ENCODE results near the gene ILF2.
A peak's percentile ranks its signal among the peaks of the same experiment; 100 is the strongest.

ILF2 gene

GRCh38 chr1:153679337-153680119, 8.7 kb upstream of the ILF2 start:
- ATAC-seq = peak; percentile 46
- TF ChIP-seq CREB5 (CRISPR knock-in tag; IDR thresholded peaks at IDR 0.05; ENCODE audit: low read depth) (no peak), ISL1 (CRISPR knock-in tag; IDR thresholded peaks at IDR 0.05) (no peak), POU6F1 (CRISPR knock-in tag; IDR thresholded peaks at IDR 0.05; ENCODE audit: borderline replicate concordance, low read depth) (no peak), TOX (CRISPR knock-in tag; IDR thresholded peaks at IDR 0.05; ENCODE audit: borderline replicate concordance) (no peak), ARNTL (CRISPR knock-in tag; IDR thresholded peaks at IDR 0.05; ENCODE audit: borderline replicate concordance, low read depth) (no peak)

GRCh38 chr1:153678519-153679336, 7.9 kb upstream of the ILF2 start, which contains the start of gene NPR1:
Gene NPR1 (plus strand): TSS chr1:153678688. CDS start chr1:153679109, 421 bp downstream.
- ATAC-seq = peak; percentile 76

GRCh38 chr1:153677718-153678518, 7.1 kb upstream of the ILF2 start:
- peak; percentile 77 for ATAC-seq
- TF ChIP-seq ZFP30 (CRISPR knock-in tag; IDR thresholded peaks at IDR 0.05) = no peak
- no peak for TF ChIP-seq PATZ1 (CRISPR knock-in tag; IDR thresholded peaks at IDR 0.05; ENCODE audit: borderline replicate concordance)
- TF ChIP-seq CSRNP3 (CRISPR knock-in tag; IDR thresholded peaks at IDR 0.05) = no peak
- no peak for TF ChIP-seq ISL1 (CRISPR knock-in tag; IDR thresholded peaks at IDR 0.05)
- no peak for TF ChIP-seq RARB (CRISPR knock-in tag; IDR thresholded peaks at IDR 0.05)
- TF ChIP-seq POU6F1 (CRISPR knock-in tag; IDR thresholded peaks at IDR 0.05; ENCODE audit: borderline replicate concordance, low read depth) = no peak
- TF ChIP-seq CREB5 (CRISPR knock-in tag; IDR thresholded peaks at IDR 0.05; ENCODE audit: low read depth) = no peak

More at GRCh38 chr1:153678519-153679336, 7.9 kb upstream of the ILF2 start, which contains the start of gene NPR1:
- TF ChIP-seq ISL1 (CRISPR knock-in tag; IDR thresholded peaks at IDR 0.05) = no peak
- no peak for TF ChIP-seq ZFP3 (CRISPR knock-in tag; IDR thresholded peaks at IDR 0.05)
- TF ChIP-seq TCF4 (CRISPR knock-in tag; IDR thresholded peaks at IDR 0.05; ENCODE audit: borderline replicate concordance) = no peak

GRCh38 chr1:153673511-153673910, 2.7 kb upstream of the ILF2 start:
- ATAC-seq = no peak
- TF ChIP-seq PATZ1 (CRISPR knock-in tag; IDR thresholded peaks at IDR 0.05; ENCODE audit: borderline replicate concordance) (no peak), PPARA (CRISPR knock-in tag; IDR thresholded peaks at IDR 0.05; ENCODE audit: borderline replicate concordance) (no peak), TSHZ2 (CRISPR knock-in tag; IDR thresholded peaks at IDR 0.05) (no peak)

- peak; percentile 71 for ATAC-seq
These were observed 998 bp upstream of the ILF2 start for GRCh38 chr1:153671628-153672353.

Data from SK-N-SH treated with all-trans-retinoic acid at 6 μM for 48 hours (cell line).